H1 (cell line): Measurements from ENCODE around the gene TMEM130. TPM values are rescaled to one million over a fixed set of nuclear protein-coding genes. Genes with fewer than 3 reads are reported as not detected.

Source experiments
- CTCF ChIA-PET: fragments of 300-600 bp; sonication (Branson Sonifier 250); formaldehyde crosslinking; loops from one replicate; lab custom pipeline; 2021; ENCODE audit not compliant: partially characterized antibody; lab: Charles Lee
- POLR2A ChIA-PET: fragments of 300-600 bp; sonication (Branson Sonifier 250); formaldehyde crosslinking; loops from one replicate; lab custom pipeline; 2021; ENCODE audit warnings: inconsistent platforms; ENCODE audit not compliant: partially characterized antibody; lab: Charles Lee
- DNase-seq, 2 experiments: peaks; one replicate each; pipeline versions ENCODE4 v3.0.0 to v3.0.0-alpha.2; 2010 to 2022; ENCODE audit warnings: low spot score in 2 of 2, low read depth in 1 of 2, mixed read lengths in 1 of 2
- FAIRE-seq: peaks from 2 replicates; lab custom pipeline; 2011; peaks lifted over from hg19 to GRCh38; lab: Jason Lieb, UNC
- H2AFZ ChIP-seq: 2 replicates; pipeline ENCODE4 v1.8.1; 2012; ENCODE audit warnings: low read length, inconsistent platforms
- H2AK5ac ChIP-seq: 2 replicates; pipeline ENCODE4 v1.6.1; 2013; ENCODE audit warnings: low read depth, low read length
- H2BK120ac ChIP-seq: replicated peaks from 2 replicates; pipeline ENCODE3; 2013; ENCODE audit warnings: low read depth, low read length, inconsistent platforms
- H2BK12ac ChIP-seq: 2 replicates; pipeline ENCODE4 v1.6.1; 2013; ENCODE audit warnings: low read depth, low read length
- H2BK15ac ChIP-seq: 2 replicates; pipeline ENCODE4 v1.6.1; 2013; ENCODE audit warnings: low read length
- H2BK20ac ChIP-seq: 2 replicates; pipeline ENCODE4 v1.6.1; 2013; ENCODE audit warnings: low read length
- H2BK5ac ChIP-seq: 2 replicates; pipeline ENCODE4 v1.6.1; 2013; ENCODE audit warnings: low read depth, low read length
- H3K14ac ChIP-seq: 2 replicates; pipeline ENCODE4 v1.6.1; 2013; ENCODE audit warnings: inconsistent platforms; ENCODE audit not compliant: insufficient read length
- H3K18ac ChIP-seq: 2 replicates; pipeline ENCODE4 v1.6.1; 2013; ENCODE audit warnings: low read length; ENCODE audit errors: extremely low read depth
- H3K23ac ChIP-seq: 2 replicates; pipeline ENCODE4 v1.6.1; 2013; ENCODE audit warnings: inconsistent platforms; ENCODE audit not compliant: insufficient read length
- H3K23me2 ChIP-seq: 2 replicates; pipeline ENCODE4 v1.6.1; 2013; ENCODE audit warnings: low read depth, low read length
- H3K27ac ChIP-seq: 2 replicates; pipeline ENCODE4 v1.6.1; 2011; ENCODE audit warnings: low read depth, low read length, inconsistent platforms
- H3K27me3 ChIP-seq, 4 experiments: replicated peaks in 1 of 4; 1 replicate in 1 of 4; 2 replicates in 3 of 4; pipeline versions ENCODE4 v1.6.1 to v1.8.1; 2011 to 2013; ENCODE audit warnings: low read length in 3 of 4, mild to moderate bottlenecking in 3 of 4, inconsistent platforms in 2 of 4, mixed read lengths in 2 of 4, moderate library complexity in 1 of 4; ENCODE audit not compliant: control insufficient read depth in 3 of 4, insufficient read depth in 3 of 4; ENCODE audit errors: extremely low read depth in 1 of 4
- H3K36me3 ChIP-seq, 4 experiments: 2 replicates each; pipeline versions ENCODE4 v1.6.1 to v1.8.1; 2011 to 2013; ENCODE audit warnings: mild to moderate bottlenecking in 4 of 4, low read length in 3 of 4, moderate library complexity in 2 of 4, control low read depth in 1 of 4, inconsistent platforms in 1 of 4; ENCODE audit not compliant: insufficient read depth in 4 of 4, control insufficient read depth in 2 of 4
- H3K4ac ChIP-seq: replicated peaks from 2 replicates; pipeline ENCODE3; 2013; ENCODE audit warnings: low read length, low read depth, mixed read lengths, inconsistent platforms; ENCODE audit not compliant: insufficient read length
- H3K4me1 ChIP-seq, 4 experiments: replicated peaks in 1 of 4; 1 replicate in 1 of 4; 2 replicates in 3 of 4; pipeline versions ENCODE4 v1.6.1 to v1.8.1; 2011 to 2013; ENCODE audit warnings: low read length in 3 of 4, inconsistent platforms in 2 of 4, mixed read lengths in 1 of 4; ENCODE audit not compliant: insufficient read depth in 4 of 4, control insufficient read depth in 3 of 4
- H3K4me2 ChIP-seq, 2 experiments: 2 replicates each; pipeline versions ENCODE4 v1.6.1 to v1.8.1; 2011 to 2013; ENCODE audit warnings: low read depth in 2 of 2, low read length in 2 of 2, control low read depth in 1 of 2, inconsistent platforms in 1 of 2, mild to moderate bottlenecking in 1 of 2; ENCODE audit not compliant: insufficient read depth in 1 of 2
- H3K4me3 ChIP-seq, 4 experiments: fragments of 200-600, 300-600 bp in 1 of 4; sonication (generic), shearing (Covaris generic), sonication (Bioruptor Twin) in 1 of 4; 2 replicates each; pipeline versions ENCODE4 v1.5.1 to v1.8.1; 2011 to 2016; ENCODE audit warnings: low read length in 4 of 4, low read depth in 3 of 4, control low read depth in 2 of 4, inconsistent platforms in 2 of 4, mild to moderate bottlenecking in 2 of 4, mixed read lengths in 1 of 4, moderate library complexity in 1 of 4; ENCODE audit not compliant: insufficient read depth in 2 of 4; ENCODE audit errors: extremely low read depth in 1 of 4
- H3K56ac ChIP-seq: replicated peaks from 2 replicates; pipeline ENCODE3; 2013; ENCODE audit warnings: low read depth, mild to moderate bottlenecking, mixed read lengths, low read length, inconsistent platforms; ENCODE audit not compliant: insufficient read length
- H3K79me1 ChIP-seq: 2 replicates; pipeline ENCODE4 v1.6.1; 2013; ENCODE audit warnings: low read depth, low read length, control low read depth
- H3K79me2 ChIP-seq, 2 experiments: 2 replicates each; pipeline versions ENCODE4 v1.6.1 to v1.8.1; 2012 to 2013; ENCODE audit warnings: low read length in 2 of 2, mild to moderate bottlenecking in 2 of 2, inconsistent platforms in 1 of 2; ENCODE audit not compliant: insufficient read depth in 2 of 2, control insufficient read depth in 1 of 2
- H3K9ac ChIP-seq, 4 experiments: replicated peaks in 1 of 4; 1 replicate in 1 of 4; 2 replicates in 3 of 4; pipeline versions ENCODE4 v1.6.1 to v1.8.1; 2011 to 2013; ENCODE audit warnings: low read depth in 3 of 4, low read length in 3 of 4, control low read depth in 2 of 4, mild to moderate bottlenecking in 2 of 4, moderate library complexity in 2 of 4, inconsistent platforms in 1 of 4; ENCODE audit errors: extremely low read depth in 1 of 4
- H3K9me3 ChIP-seq, 2 experiments: 2 replicates each; pipeline versions ENCODE4 v1.6.1 to v1.8.1; 2012 to 2013; ENCODE audit warnings: mild to moderate bottlenecking in 2 of 2, moderate library complexity in 2 of 2, control low read depth in 1 of 2, inconsistent platforms in 1 of 2, low read depth in 1 of 2, low read length in 1 of 2, mixed read lengths in 1 of 2; ENCODE audit not compliant: insufficient read depth in 2 of 2
- H4K20me1 ChIP-seq, 2 experiments: replicated peaks in 1 of 2; 2 replicates each; pipeline versions ENCODE3 to v1.8.1; 2011 to 2013; ENCODE audit warnings: inconsistent platforms in 2 of 2, low read length in 2 of 2, mild to moderate bottlenecking in 1 of 2; ENCODE audit not compliant: insufficient read depth in 2 of 2, control insufficient read depth in 1 of 2
- H4K5ac ChIP-seq: 2 replicates; pipeline ENCODE4 v1.6.1; 2013; ENCODE audit warnings: low read length, low read depth, mixed read lengths, inconsistent platforms; ENCODE audit not compliant: insufficient read length
- H4K8ac ChIP-seq: 2 replicates; pipeline ENCODE4 v1.8.0; 2013; ENCODE audit warnings: mild to moderate bottlenecking, moderate library complexity, low read length, inconsistent platforms; ENCODE audit not compliant: insufficient read depth; ENCODE audit errors: extremely low read depth
- H4K91ac ChIP-seq: replicated peaks from 2 replicates; pipeline ENCODE3; 2013; ENCODE audit warnings: low read length, mixed read lengths, inconsistent platforms; ENCODE audit not compliant: insufficient read length
- CEBPB ChIP-seq: IDR thresholded peaks from 2 replicates; pipeline ENCODE4 v1.6.1; 2012; ENCODE audit warnings: low read depth, low read length
- WGBS, 2 experiments: shearing (Covaris generic) in 1 of 2; methylation state at CpG; one replicate each; pipeline versions ENCODE4 v1.1.6 to v1.1.7; 2013 to 2015; ENCODE audit warnings: low lambda C conversion rate in 2 of 2, mixed read lengths in 2 of 2, inconsistent platforms in 1 of 2, low coverage in 1 of 2, missing lambda C conversion rate in 1 of 2; ENCODE audit not compliant: insufficient replicate concordance in 2 of 2, insufficient coverage in 1 of 2, insufficient read length in 1 of 2; ENCODE audit errors: extremely low coverage in 1 of 2, missing lambda C conversion rate in 1 of 2; 5-methylcytosine and 5-hydroxymethylcytosine counted together
- polyA plus RNA-seq, 7 experiments: library from polyadenylated mRNA; depleted of rRNA in 3 of 7; stranded (reverse) in 5 of 7; unstranded in 2 of 7; fragments of >200 nt in 5 of 7; fragments of 200-250 nt in 2 of 7; gene quantifications; 1 replicate in 5 of 7; 2 replicates in 1 of 7; 4 replicates in 1 of 7; pipeline versions ENCODE4 v1.2.1 to v1.2.3, GENCODE V29; 2011 to 2013; ENCODE audit warnings: missing spikeins in 2 of 7, mixed read lengths in 2 of 7
- total RNA-seq: library from RNA; stranded (reverse); fragmentation: NEBNext Ultra II Directional; extraction: Animal tissue kit (Norgen Biotek cat#: 25700); gene quantifications from 2 replicates; pipeline ENCODE4 v1.2.1, GENCODE V29; 2021
- TF ChIP-seq, protein P1 (sequence below), 3 experiments: IDR thresholded peaks; 1 replicate in 2 of 3; 2 replicates in 1 of 3; pipeline versions ENCODE4 v1.5.1 to v1.6.1; 2011; ENCODE audit warnings: low read length in 3 of 3, mild to moderate bottlenecking in 3 of 3, inconsistent platforms in 2 of 3, low read depth in 1 of 3, moderate library complexity in 1 of 3; ENCODE audit not compliant: insufficient read depth in 1 of 3; ENCODE audit errors: control extremely low read depth in 1 of 3

TMEM130 gene
- total and polyA plus RNA-seq, 2 of the 8 experiments (the other 6 are each of a cell fraction or from before 2014, with no cell fraction given) = 2.9 to 6.6 TPM

DNA sequence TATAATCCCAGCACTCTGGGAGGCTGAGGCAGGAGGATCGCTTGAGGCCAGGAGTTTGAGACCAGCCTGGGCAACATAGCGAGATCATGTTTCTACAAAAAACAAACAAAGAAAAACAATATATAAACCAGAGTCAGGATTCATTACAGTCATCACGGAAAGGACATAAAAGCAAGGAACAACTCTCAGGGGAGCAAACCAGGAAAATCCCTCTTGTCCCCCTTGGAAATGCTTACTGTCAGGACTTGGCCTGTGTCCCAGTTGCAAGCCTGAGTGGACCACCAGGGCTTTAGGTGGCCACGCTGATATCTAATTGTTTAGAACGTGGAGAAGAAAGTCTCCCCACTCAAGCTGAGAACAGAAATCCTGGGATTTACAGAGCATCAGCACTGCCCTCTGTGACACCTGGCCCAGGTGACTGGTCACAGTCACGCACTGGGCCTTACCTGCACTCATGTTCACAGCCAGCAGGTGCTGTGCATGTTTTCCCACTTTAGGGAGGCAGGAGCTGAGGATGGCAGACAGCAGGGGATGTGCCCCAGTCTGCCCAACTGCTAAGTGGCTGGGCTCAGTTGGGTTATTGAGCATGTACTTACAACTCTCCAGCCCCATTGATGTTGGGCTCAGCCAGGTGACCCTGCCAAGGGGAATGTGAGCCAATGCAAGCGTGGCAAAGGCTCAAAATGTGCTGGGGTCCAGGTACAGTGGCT lies 60.9 kb downstream of the TMEM130 start:
- Histone ChIP-seq H2BK15ac (no peak overlapping the region), H3K23ac (no peak overlapping the region), H3K4me3 (no peak overlapping the region), H3K23me2 (peaks cover 7% of the 10 kb centered on the region; the same call in 1 of the 2 replicates), H3K9me3 (peaks cover 0 to 9% of the 10 kb centered on the region in 2 experiments; a peak in 1 of 4 replicates), H4K5ac (no peak overlapping the region), H3K4ac (no peak overlapping the region), H3K27me3 (no peaks in the 10 kb centered on the region; a peak in 1 of 7 replicates), H3K4me2 (no peak overlapping the region), H2BK20ac (no peak overlapping the region; the same call in 1 of the 2 replicates), H2BK5ac (no peak overlapping the region), H3K18ac (no peak overlapping the region), H4K8ac (no peak overlapping the region), H3K4me1 (peaks cover 0 to 2% (median 0%) of the 10 kb centered on the region in 4 experiments; a peak in 1 of 7 replicates), H3K36me3 (no peaks in the 10 kb centered on the region), H3K79me2 (no peaks in the 10 kb centered on the region), H2AK5ac (no peak overlapping the region), H2BK120ac (no peak overlapping the region), H3K79me1 (no peaks in the 10 kb centered on the region), H4K20me1 (peaks cover 0 to 3% of the 10 kb centered on the region in 2 experiments), H3K27ac (no peak overlapping the region), H3K14ac (no peak overlapping the region), H2AFZ (no peak overlapping the region), H3K56ac (no peak overlapping the region), H2BK12ac (no peak overlapping the region), H4K91ac (no peak overlapping the region), H3K9ac (no peak overlapping the region)
- CTCF ChIA-PET = interaction anchor here (0.6 to 1.8 kb wide), 3 partner anchors 24 to 388 kb away, joined by 3 to 14 read pairs (median 4); no protein-coding TSS in a partner anchor
- WGBS, 2 experiments = 89% methylated on average over 7 of the region's 7 CpGs; no CpG with 5 or more reads in 1 of the 2 experiments
- TF ChIP-seq CEBPB = no peak
- TF ChIP-seq, protein P1, sequence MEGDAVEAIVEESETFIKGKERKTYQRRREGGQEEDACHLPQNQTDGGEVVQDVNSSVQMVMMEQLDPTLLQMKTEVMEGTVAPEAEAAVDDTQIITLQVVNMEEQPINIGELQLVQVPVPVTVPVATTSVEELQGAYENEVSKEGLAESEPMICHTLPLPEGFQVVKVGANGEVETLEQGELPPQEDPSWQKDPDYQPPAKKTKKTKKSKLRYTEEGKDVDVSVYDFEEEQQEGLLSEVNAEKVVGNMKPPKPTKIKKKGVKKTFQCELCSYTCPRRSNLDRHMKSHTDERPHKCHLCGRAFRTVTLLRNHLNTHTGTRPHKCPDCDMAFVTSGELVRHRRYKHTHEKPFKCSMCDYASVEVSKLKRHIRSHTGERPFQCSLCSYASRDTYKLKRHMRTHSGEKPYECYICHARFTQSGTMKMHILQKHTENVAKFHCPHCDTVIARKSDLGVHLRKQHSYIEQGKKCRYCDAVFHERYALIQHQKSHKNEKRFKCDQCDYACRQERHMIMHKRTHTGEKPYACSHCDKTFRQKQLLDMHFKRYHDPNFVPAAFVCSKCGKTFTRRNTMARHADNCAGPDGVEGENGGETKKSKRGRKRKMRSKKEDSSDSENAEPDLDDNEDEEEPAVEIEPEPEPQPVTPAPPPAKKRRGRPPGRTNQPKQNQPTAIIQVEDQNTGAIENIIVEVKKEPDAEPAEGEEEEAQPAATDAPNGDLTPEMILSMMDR (IDR thresholded peaks at IDR 0.05; ENCODE audit: control extremely low read depth in 1 of 3, insufficient read depth in 1 of 3, low read depth in 1 of 3, low read length in 3 of 3) = peak in 1 of 3 experiments; percentile 7; a peak in 1 of 4 replicates
- POLR2A ChIA-PET = no interaction called here
- DNase-seq (no peak), FAIRE-seq (no peak)
